B cell (primary cell): Measurements from ENCODE around the gene FAM186B. TPM values are rescaled to one million over a fixed set of nuclear protein-coding genes. Genes with fewer than 3 reads are reported as not detected.
A peak's percentile ranks its signal among the peaks of the same experiment; 100 is the strongest.

ENCODE experiments used
- ATAC-seq: fragments of 200-7000 bp; cut with Tn5 transposase; one replicate; pipeline ENCODE4 v1.10.0; 2021; ENCODE audit warnings: low read depth, mild to moderate bottlenecking, moderate number of reproducible peaks, moderate library complexity
- CTCF ChIA-PET: fragments of 350-600 bp; sonication (Branson Sonifier 250); formaldehyde crosslinking; loops from one replicate; lab custom pipeline; 2021; ENCODE audit warnings: antibody characterized with exemption, inconsistent platforms; lab: Charles Lee
- POLR2A ChIA-PET: fragments of 350-600 bp; sonication (Branson Sonifier 250); formaldehyde crosslinking; loops from one replicate; lab custom pipeline; 2021; ENCODE audit warnings: antibody characterized with exemption; lab: Charles Lee
- DNase-seq: peaks from one replicate; pipeline ENCODE4 v3.0.0; 2013
- H2AFZ ChIP-seq: 2 replicates; pipeline ENCODE4 v1.6.1; 2012; ENCODE audit warnings: mild to moderate bottlenecking, low read depth, low read length; ENCODE audit not compliant: insufficient read depth, poor library complexity, severe bottlenecking
- H3K27ac ChIP-seq, 2 donors: 1 replicate in 1 of 2; 2 replicates in 1 of 2; pipeline ENCODE4 v1.5.1; 2012 to 2013; ENCODE audit warnings: low read length in 2 of 2, mild to moderate bottlenecking in 2 of 2, moderate library complexity in 1 of 2
- H3K27me3 ChIP-seq, 4 experiments: fragments of 200-600 bp in 1 of 4; sonication (generic) in 1 of 4; replicated peaks in 1 of 4; 1 replicate in 2 of 4; 2 replicates in 2 of 4; pipeline versions ENCODE4 v1.6.1 to v1.7.0; 2013 to 2016; ENCODE audit warnings: low read length in 3 of 4, mild to moderate bottlenecking in 2 of 4, mixed read lengths in 1 of 4, moderate library complexity in 1 of 4; ENCODE audit not compliant: insufficient read depth in 4 of 4, control insufficient read depth in 3 of 4; ENCODE audit errors: control extremely low read depth in 1 of 4
- H3K36me3 ChIP-seq, 2 experiments: replicated peaks in 1 of 2; 1 replicate in 1 of 2; 2 replicates in 1 of 2; pipeline versions ENCODE4 v1.6.1 to v1.7.1; 2013; ENCODE audit warnings: low read length in 1 of 2; ENCODE audit not compliant: insufficient read depth in 2 of 2, control insufficient read depth in 1 of 2; ENCODE audit errors: control extremely low read depth in 1 of 2, extremely low read depth in 1 of 2
- H3K4me1 ChIP-seq, 2 donors: fragments of 200-600 bp in 1 of 2; sonication (generic) in 1 of 2; 1 replicate in 1 of 2; 2 replicates in 1 of 2; pipeline versions ENCODE4 v1.5.1 to v1.6.1; 2013 to 2017; ENCODE audit warnings: low read length in 2 of 2; ENCODE audit not compliant: control insufficient read depth in 2 of 2, insufficient read depth in 2 of 2
- H3K4me2 ChIP-seq: replicated peaks from 2 replicates; pipeline ENCODE3; 2012; ENCODE audit warnings: mild to moderate bottlenecking, low read depth, low read length; ENCODE audit not compliant: poor library complexity, severe bottlenecking
- H3K4me3 ChIP-seq, 5 experiments: fragments of 200-600 bp in 1 of 5; sonication (generic) in 1 of 5; 1 replicate in 3 of 5; 2 replicates in 2 of 5; pipeline versions ENCODE4 v1.5.1 to v1.7.0; 2011 to 2016; ENCODE audit warnings: low read length in 4 of 5, mild to moderate bottlenecking in 4 of 5, low read depth in 2 of 5, control low read depth in 1 of 5, moderate library complexity in 1 of 5; ENCODE audit not compliant: insufficient read depth in 1 of 5; ENCODE audit errors: control extremely low read depth in 1 of 5, extremely low read depth in 1 of 5
- H3K79me2 ChIP-seq: fragments of 200-600 bp; sonication (generic); one replicate; pipeline ENCODE4 v1.6.0; 2016; ENCODE audit warnings: low read length; ENCODE audit not compliant: control insufficient read depth, insufficient read depth
- H3K9ac ChIP-seq: fragments of 200-600 bp; sonication (generic); 2 replicates; pipeline ENCODE4 v1.6.1; 2017; ENCODE audit warnings: mild to moderate bottlenecking, low read length, moderate library complexity
- H3K9me3 ChIP-seq, 3 donors: one replicate each; pipeline versions ENCODE4 v1.6.1 to v1.7.1; 2013; ENCODE audit warnings: low read length in 2 of 3; ENCODE audit not compliant: control insufficient read depth in 2 of 3, insufficient read depth in 1 of 3; ENCODE audit errors: control extremely low read depth in 1 of 3
- H4K20me1 ChIP-seq: 2 replicates; pipeline ENCODE4 v1.6.0; 2012; ENCODE audit warnings: mild to moderate bottlenecking, low read length; ENCODE audit not compliant: insufficient read depth, control insufficient read depth, poor library complexity, severe bottlenecking
- H3K27ac Mint-ChIP-seq: one replicate; pipeline ENCODE4 v1.8.0; 2021; ENCODE audit warnings: mixed read lengths
- H3K27me3 Mint-ChIP-seq: one replicate; pipeline ENCODE4 v1.8.0; 2021; ENCODE audit warnings: mixed read lengths
- H3K4me1 Mint-ChIP-seq: one replicate; pipeline ENCODE4 v1.8.0; 2021; ENCODE audit warnings: mixed read lengths
- H3K4me3 Mint-ChIP-seq: one replicate; pipeline ENCODE4 v1.8.0; 2021; ENCODE audit warnings: mixed read lengths
- H3K9me3 Mint-ChIP-seq: one replicate; pipeline ENCODE4 v1.8.0; 2022; ENCODE audit warnings: mixed read lengths; ENCODE audit not compliant: insufficient read depth
- CTCF ChIP-seq: fragments of 200-600 bp; IDR thresholded peaks from one replicate; pipeline ENCODE4 v1.8.0; 2022; ENCODE audit warnings: antibody characterized with exemption, mild to moderate bottlenecking
- EZH2 ChIP-seq: IDR thresholded peaks from 2 replicates; pipeline ENCODE4 v1.6.1; 2012; ENCODE audit warnings: borderline replicate concordance, low read depth, mild to moderate bottlenecking, moderate library complexity, low read length; ENCODE audit not compliant: insufficient read depth, poor library complexity, severe bottlenecking
- WGBS: methylation state at CpG from one replicate; pipeline ENCODE4 v1.1.5; 2013; ENCODE audit warnings: missing lambda C conversion rate; ENCODE audit not compliant: insufficient coverage; 5-methylcytosine and 5-hydroxymethylcytosine counted together
- intact Hi-C: fragments of 100-400 bp; cut with micrococcal nuclease; formaldehyde crosslinking; loops from one replicate; pipeline ENCODE4 v1.10.0; 2022
- polyA plus RNA-seq: library from polyadenylated mRNA; depleted of rRNA; stranded (reverse); fragments of >200 nt; gene quantifications from 2 replicates; pipeline ENCODE4 v1.2.3, GENCODE V29; 2012
- total RNA-seq, 2 donors: library from RNA; stranded (reverse); fragments of 120-200 nt in 1 of 2; gene quantifications; 1 replicate in 1 of 2; 2 replicates in 1 of 2; pipeline versions ENCODE4 v1.2.3 to v1.2.4, GENCODE V29; 2013 to 2022

The FAM186B gene
- total and polyA plus RNA-seq, 2 donors (not counting 1 experiment from before 2014, with no cell fraction given) = 0.13 to 0.47 TPM

GRCh38 chr12:49557187-49557916, 48.1 kb downstream of the FAM186B start:
- H3K9ac ChIP-seq = no peak overlapping the region
- Mint-ChIP-seq H3K4me1 (no peaks in the 10 kb centered on the region), H3K4me3 (no peak overlapping the region), H3K27me3 (no peaks in the 10 kb centered on the region), H3K27ac (no peak overlapping the region), H3K9me3 (no peaks in the 10 kb centered on the region)
- peak; percentile 20 for DNase-seq
- no peaks in the 10 kb centered on the region for H3K9me3 ChIP-seq
- H3K27me3 ChIP-seq = no peaks in the 10 kb centered on the region
- no peaks in the 10 kb centered on the region for H3K4me1 ChIP-seq
- H4K20me1 ChIP-seq = no peaks in the 10 kb centered on the region
- no peak overlapping the region for H3K4me2 ChIP-seq
- CTCF ChIA-PET = interaction anchor here (1.3 kb wide), 1 partner anchor 199 kb away, joined by 4 read pairs; no protein-coding TSS in a partner anchor
- ATAC-seq = no peak
- no peak overlapping the region for H3K27ac ChIP-seq
- H3K79me2 ChIP-seq = no peaks in the 10 kb centered on the region
- WGBS = 93% methylated on average over 13 of the region's 18 CpGs
- POLR2A ChIA-PET = no interaction called here
- no peak for TF ChIP-seq CTCF
- no peak for TF ChIP-seq EZH2
- H2AFZ ChIP-seq = no peak overlapping the region
- H3K36me3 ChIP-seq = peaks cover 0 to 47% of the 10 kb centered on the region in 2 experiments
- intact Hi-C loops = no loop called here
- no peak overlapping the region for H3K4me3 ChIP-seq
